8988T (cell line): ENCODE measurements around the gene WNK2.
"Not testable (repeated sequence)": the region's sequence is repeated elsewhere in the genome, so short reads cannot be mapped to it uniquely, and the experiment has no call there.

ENCODE experiments used
- DNase-seq: peaks from one replicate; pipeline ENCODE4 v3.0.0; 2011

The WNK2 gene

DNA sequence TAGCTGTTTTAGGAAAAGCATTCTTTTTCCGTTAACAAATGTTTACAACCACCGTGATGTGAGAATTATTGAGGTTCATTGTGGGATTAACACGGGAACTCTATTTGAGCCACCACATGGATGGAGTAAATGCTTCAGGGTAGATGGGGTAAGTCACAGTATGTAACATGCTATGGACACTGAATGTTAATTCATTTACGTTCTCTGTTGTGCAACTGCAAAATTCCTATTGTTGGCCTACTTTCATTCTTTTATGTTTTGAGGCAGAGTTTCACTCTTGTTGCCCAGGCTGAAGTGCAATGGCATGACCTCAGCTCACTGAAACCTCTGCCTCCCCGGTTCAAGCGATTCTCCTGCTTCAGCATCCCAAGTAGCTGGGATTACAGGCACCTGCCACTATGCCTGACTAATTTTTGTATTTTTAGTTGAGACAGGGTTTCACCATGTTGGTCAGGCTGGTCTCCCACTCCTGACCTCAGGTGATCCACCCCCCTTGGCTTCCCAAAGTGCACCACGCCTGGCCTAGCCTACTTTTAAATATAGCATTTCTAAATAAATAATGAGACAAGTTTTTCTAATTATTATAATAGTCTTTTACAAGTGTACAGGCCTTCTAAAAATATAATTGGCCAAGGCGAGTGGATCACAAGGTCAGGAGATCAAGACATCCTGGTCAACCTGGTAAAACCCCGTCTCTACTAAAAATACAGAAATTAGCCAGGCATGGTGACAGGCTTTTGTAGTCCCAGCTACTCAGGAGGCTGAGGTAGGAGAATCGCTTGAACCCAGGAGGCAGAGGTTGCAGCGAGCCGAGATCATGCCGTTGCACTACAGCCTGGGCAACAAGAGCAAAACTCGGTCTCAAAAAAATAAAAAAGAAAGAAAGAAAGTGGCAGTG is 169.7 kb downstream of the WNK2 start:
- not testable (repeated sequence) for DNase-seq

DNA sequence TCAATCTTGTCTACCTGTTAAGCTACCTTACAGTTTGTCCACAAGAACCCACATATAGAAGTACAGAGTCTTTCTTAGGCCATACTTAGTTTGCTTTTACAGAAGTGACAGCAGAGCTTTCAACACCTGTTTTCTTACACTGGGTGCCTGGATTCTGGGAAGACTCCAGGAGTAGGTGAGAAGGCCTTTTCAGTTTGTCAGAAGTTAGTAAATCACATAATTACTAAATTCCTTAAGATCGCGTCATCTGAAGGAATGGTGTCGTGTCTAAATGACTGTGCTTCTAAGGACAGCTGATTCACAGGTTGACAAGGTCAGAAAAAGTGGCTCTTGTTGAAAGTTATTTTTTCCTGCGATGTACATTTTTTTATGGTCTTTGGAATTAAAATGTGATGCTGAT is 170.5 kb downstream of the WNK2 start:
- DNase-seq, result no peak

DNA sequence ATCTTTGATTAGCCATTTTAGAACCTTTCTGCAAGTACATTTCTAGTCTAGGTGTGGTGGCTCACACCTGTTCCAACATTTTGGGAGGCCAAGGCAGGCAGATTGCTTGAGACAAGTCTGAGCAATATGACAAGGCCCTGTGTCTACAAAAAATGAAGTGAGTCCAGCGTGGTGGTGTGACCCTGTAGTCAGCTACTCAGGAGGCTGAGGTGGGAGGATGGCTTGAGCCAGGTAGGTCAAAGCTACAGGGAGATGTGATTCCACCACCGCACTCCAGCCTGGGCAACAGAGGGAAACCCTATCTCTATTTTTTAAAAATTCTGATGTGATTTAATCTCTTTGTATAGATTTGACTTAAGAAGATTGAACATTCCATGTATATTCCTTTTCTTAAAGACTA is 171.9 kb downstream of the WNK2 start:
- no peak for DNase-seq

DNA sequence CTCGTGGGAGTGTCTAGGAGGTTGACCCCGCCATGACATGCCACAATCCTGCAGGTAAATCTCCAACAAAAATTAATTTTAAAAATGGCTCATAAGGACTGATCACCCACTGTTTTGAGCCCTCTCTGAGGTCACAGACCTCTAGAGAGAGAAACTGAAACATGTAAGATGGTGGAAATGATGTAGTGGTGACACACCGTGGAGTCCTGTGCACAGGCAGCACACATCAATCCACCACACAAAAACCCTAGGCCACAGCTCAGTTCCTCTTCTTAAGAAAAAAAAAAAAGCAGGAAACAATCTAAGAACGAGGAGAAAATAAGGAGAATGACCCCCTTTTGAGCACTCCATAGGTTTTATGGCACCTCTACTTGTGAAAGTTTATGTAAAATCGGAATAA is 173.7 kb downstream of the WNK2 start:
- no peak for DNase-seq

DNA sequence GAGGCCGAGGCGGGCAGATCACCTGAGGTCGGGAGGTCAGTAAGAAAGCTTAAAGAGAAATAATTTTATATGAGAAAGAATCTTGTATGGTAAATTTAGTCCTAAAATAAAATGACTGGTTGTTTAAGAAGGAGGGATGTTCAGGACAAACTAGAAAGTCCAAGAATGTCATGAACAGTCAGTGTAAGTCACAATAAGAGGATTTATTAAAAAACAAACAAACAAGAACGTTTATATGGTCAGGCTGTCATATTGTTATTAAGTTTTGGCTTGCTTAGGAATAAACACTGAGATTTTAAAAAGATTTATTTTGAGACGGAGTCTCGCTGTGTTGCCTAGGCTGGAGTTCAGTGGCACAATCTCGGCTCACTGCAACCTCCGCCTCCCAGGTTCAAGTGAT is 176.0 kb downstream of the WNK2 start:
- DNase-seq, result not testable (repeated sequence)

DNA sequence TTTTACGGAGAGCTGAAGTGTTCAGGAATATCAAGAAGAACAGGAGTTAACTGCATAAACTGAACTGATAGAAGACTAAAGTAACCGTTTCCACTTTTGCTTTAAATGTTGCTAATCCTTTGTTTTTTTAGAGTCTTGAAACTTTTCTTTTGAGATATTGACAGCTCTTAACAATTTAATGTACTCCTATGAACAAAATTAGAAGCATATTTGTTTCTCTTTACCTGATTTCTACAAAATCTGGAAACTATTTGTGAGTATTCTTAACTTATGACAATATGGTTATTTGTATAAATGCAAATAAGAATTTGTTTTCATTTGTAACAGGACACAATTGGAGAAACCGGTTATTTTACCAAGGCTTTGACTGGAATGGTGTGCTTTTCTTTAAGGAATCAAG is 178.1 kb downstream of the WNK2 start:
- DNase-seq, result no peak

DNA sequence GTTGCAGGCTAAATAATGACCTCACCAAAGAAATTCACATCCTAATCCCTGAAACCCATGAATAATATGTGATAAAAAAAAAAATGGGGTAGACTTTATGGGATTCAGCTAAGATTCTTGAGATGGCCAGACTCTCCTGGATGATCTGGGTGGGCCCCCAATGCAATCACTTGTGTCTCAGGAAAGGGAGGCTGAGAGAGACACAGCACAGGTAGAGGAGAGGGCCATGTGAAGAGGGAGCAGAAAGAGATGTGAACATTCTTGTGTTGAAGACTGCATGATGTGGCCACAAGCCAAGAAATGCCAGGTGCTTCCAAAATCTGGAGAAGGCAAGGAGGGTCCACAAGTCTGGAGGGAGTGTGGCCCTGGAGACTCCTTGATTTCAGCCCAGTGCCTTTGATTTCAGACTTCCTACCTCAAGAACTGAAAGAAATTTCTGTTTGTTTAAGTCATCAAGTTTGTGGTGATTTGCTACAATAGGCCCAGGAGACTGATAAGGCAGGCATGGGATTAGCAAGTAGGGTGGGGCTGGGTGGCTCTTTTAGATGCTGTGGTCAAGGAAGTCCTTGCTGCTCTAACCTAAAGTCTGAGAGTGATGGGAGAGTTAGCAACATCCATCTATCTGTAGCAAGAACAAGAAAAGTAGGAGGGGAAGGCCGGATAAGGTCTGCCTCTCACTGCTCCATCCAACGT is 180.9 kb downstream of the WNK2 start:
- no peak for DNase-seq

DNA sequence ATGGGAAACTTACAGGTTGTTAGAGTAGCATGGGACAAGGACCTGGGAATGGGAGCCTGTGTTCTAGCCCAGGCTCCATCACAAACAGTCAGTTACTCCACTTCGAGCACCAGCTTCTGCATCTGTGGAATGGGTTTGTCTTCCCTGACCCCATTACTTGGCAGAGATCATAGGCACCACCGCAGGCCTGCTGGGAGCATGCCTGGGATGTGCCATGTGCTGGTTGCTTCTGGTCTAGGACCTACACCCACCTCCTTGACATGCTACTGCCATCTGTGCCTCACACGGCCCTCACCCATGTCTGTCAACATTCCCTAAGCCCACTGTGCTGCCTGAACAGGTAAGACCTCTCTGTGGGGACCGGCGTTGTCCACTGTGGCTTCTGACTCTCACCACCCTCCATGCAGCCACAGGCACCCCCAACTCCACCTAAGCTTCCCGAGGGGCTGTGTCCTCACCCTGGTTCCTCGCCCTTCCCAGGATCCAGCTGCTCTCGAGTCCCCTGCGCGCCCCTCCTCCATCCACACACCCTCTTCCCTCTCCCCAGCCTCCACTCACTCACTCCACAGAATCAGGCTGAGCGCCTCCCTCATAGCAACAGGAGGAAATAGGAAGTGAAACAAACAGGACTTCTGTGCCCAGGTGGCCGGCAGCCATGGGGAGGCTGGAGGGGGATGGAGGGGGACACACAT is 181.6 kb downstream of the WNK2 start:
- DNase-seq, result no peak

DNA sequence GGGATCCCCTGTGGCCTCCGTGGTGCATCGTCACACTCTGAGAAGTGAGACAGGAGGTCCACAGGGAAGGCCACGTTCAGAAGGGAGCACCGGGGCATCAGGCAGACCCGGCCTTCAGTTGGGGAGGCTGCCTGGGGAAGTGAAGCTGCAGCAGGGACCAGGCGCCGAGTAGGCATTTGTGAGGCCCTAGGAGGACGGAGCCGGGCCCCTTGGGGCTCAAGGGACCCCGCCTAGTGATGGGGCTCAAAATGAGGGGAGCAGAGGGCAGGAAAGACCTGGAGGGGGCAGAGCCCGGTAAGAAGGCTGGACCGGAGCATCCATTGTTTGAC is 182.1 kb downstream of the WNK2 start:
- DNase-seq, result no peak

DNA sequence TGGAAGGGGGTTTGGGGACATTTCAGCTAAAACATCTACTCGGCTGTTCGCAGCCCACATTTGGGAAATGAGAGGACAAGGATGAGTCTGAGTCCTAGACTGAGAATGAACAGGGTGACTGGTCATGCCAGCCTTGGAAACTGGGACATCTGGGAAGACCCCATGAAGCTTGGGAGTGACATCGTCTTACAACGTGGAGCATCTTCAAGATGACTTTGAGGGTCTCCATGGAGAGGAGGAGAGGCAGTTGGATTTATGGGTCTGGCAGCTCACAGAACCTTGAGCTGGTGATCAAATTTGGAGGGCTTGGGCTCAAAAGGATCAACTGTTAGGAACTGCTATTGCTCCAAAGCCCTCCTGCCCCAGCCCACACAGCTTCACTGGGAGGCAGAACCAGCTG is 182.5 kb downstream of the WNK2 start:
- DNase-seq, result not testable (repeated sequence)

DNA sequence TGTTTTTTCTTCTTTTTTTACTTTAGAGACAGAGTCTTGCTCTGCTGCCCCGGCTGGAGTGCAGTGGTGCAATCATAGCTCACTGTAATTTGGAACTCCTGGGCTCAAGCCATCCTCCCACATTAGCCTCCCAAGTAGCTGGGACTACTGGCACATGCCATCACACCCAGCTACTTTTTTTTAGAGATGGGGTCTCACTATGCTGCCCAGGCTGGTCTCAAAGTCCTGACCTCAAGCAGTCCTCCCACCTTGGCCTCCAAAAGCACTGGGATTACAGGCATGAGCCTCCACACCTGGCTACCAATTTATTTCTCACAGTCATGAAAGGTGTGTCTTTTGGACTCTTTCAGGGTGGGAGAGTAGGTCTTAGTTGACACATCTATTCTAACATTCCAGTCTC is 184.5 kb downstream of the WNK2 start:
- DNase-seq, result no peak

DNA sequence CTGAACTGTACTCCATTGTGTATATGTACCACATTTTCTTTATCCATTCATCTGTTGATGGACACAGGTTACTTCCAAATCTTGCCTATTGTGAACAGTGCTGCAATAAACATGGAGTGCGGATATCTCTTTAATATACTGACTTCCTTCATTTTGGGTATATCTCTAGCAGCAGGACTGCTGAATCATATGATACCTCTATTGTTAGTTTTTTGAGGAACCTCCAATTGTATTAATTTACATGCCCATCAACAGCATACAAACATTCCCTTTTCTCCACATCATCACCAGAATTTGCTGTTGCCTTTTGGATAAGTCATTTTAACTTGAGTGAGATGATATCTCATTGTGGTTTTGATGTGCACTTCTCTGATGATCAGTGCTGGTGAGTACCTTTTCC is 185.7 kb downstream of the WNK2 start:
- DNase-seq, result no peak
